ENCODE results near the gene FRAT1.
"Not testable (repeated sequence)": the region's sequence is repeated elsewhere in the genome, so short reads cannot be mapped to it uniquely, and the experiment has no call there.

DNA sequence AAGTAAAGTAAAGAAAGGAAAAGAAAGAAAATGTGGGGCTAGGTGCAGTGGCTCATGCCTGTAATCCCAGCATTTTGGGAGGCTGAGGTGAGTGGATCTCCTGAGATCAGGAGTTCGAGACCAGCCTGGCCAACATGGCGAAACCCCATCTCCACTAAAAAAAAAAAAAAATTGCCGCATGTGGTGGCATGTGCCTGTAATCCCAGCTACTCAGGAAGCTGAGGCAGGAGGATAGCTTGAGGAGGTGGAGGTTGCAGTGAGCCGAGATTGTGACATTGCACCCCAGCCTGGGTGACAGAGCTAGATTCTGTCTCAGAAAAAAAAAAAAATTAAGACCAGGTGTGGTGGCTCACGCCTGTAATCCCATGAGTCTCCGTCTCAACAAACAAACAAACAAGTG lies 24.6 kb downstream of the FRAT1 start:
- not testable (repeated sequence) for TF ChIP-seq EZH2 (IDR thresholded peaks at IDR 0.05; ENCODE audit: low read length)
- TF ChIP-seq, protein P1, sequence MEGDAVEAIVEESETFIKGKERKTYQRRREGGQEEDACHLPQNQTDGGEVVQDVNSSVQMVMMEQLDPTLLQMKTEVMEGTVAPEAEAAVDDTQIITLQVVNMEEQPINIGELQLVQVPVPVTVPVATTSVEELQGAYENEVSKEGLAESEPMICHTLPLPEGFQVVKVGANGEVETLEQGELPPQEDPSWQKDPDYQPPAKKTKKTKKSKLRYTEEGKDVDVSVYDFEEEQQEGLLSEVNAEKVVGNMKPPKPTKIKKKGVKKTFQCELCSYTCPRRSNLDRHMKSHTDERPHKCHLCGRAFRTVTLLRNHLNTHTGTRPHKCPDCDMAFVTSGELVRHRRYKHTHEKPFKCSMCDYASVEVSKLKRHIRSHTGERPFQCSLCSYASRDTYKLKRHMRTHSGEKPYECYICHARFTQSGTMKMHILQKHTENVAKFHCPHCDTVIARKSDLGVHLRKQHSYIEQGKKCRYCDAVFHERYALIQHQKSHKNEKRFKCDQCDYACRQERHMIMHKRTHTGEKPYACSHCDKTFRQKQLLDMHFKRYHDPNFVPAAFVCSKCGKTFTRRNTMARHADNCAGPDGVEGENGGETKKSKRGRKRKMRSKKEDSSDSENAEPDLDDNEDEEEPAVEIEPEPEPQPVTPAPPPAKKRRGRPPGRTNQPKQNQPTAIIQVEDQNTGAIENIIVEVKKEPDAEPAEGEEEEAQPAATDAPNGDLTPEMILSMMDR (optimal IDR thresholded peaks at IDR 0.05 in 1 of 3, IDR thresholded peaks at IDR 0.05 in 1 of 3, conservative IDR thresholded peaks at IDR 0.05 in 1 of 3; ENCODE audit: extremely low read depth in 1 of 3, insufficient read depth in 2 of 3, low read length in 3 of 3), result not testable (repeated sequence)
